Trophoblast cell (in vitro differentiated cells and primary cell): ENCODE results near the gene KCND2.

Source experiments
- DNase-seq, 2 donors: peaks; one replicate each; pipeline ENCODE4 v3.0.0-alpha.2; 2016
- H2AFZ ChIP-seq: 2 replicates; pipeline ENCODE4 v1.6.1; 2013; ENCODE audit warnings: low read length, moderate library complexity, mild to moderate bottlenecking; ENCODE audit not compliant: insufficient read depth, poor library complexity
- H2AK5ac ChIP-seq: 2 replicates; pipeline ENCODE4 v1.6.1; 2013; ENCODE audit warnings: mild to moderate bottlenecking, low read length
- H2BK120ac ChIP-seq: 2 replicates; pipeline ENCODE4 v1.6.1; 2013; ENCODE audit warnings: low read length, mild to moderate bottlenecking, moderate library complexity; ENCODE audit not compliant: insufficient read depth, poor library complexity
- H2BK12ac ChIP-seq: 2 replicates; pipeline ENCODE4 v1.6.1; 2013; ENCODE audit warnings: mild to moderate bottlenecking, low read length, moderate library complexity
- H2BK5ac ChIP-seq: 2 replicates; pipeline ENCODE4 v1.6.1; 2013; ENCODE audit warnings: low read length, low read depth, moderate library complexity, mild to moderate bottlenecking; ENCODE audit not compliant: poor library complexity
- H3K14ac ChIP-seq: 2 replicates; pipeline ENCODE4 v1.6.1; 2013; ENCODE audit warnings: mild to moderate bottlenecking, low read length
- H3K18ac ChIP-seq: 2 replicates; pipeline ENCODE4 v1.6.1; 2013; ENCODE audit warnings: mild to moderate bottlenecking, low read length
- H3K23ac ChIP-seq: 2 replicates; pipeline ENCODE4 v1.6.1; 2013; ENCODE audit warnings: low read length
- H3K27ac ChIP-seq: 2 replicates; pipeline ENCODE4 v1.5.1; 2013; ENCODE audit warnings: low read depth, mild to moderate bottlenecking, inconsistent platforms, low read length, moderate library complexity
- H3K27me3 ChIP-seq: 2 replicates; pipeline ENCODE4 v1.6.1; 2013; ENCODE audit warnings: inconsistent platforms, mild to moderate bottlenecking, low read length, moderate library complexity; ENCODE audit not compliant: insufficient read depth
- H3K36me3 ChIP-seq, 2 experiments: 1 replicate in 1 of 2; 2 replicates in 1 of 2; pipeline ENCODE4 v1.6.1; 2013; ENCODE audit warnings: low read length in 2 of 2, mild to moderate bottlenecking in 2 of 2, moderate library complexity in 1 of 2; ENCODE audit not compliant: insufficient read depth in 2 of 2, control insufficient read depth in 1 of 2
- H3K4ac ChIP-seq: 2 replicates; pipeline ENCODE4 v1.6.1; 2013; ENCODE audit warnings: low read depth, mild to moderate bottlenecking, low read length, moderate library complexity
- H3K4me1 ChIP-seq, 2 experiments: 1 replicate in 1 of 2; 2 replicates in 1 of 2; pipeline ENCODE4 v1.6.1; 2013; ENCODE audit warnings: low read length in 2 of 2, mild to moderate bottlenecking in 2 of 2, moderate library complexity in 1 of 2; ENCODE audit not compliant: insufficient read depth in 2 of 2, control insufficient read depth in 1 of 2
- H3K4me2 ChIP-seq: 2 replicates; pipeline ENCODE4 v1.6.1; 2013; ENCODE audit warnings: inconsistent platforms, mild to moderate bottlenecking, low read length, moderate library complexity
- H3K4me3 ChIP-seq: 2 replicates; pipeline ENCODE4 v1.5.1; 2013; ENCODE audit warnings: mild to moderate bottlenecking, low read depth, low read length, inconsistent platforms
- H3K79me1 ChIP-seq: one replicate; pipeline ENCODE4 v1.6.1; 2013; ENCODE audit warnings: low read length
- H3K79me2 ChIP-seq: 2 replicates; pipeline ENCODE4 v1.6.1; 2013; ENCODE audit warnings: low read length, mild to moderate bottlenecking; ENCODE audit not compliant: control insufficient read depth, insufficient read depth, poor library complexity
- H3K9ac ChIP-seq: 2 replicates; pipeline ENCODE4 v1.6.1; 2013; ENCODE audit warnings: mild to moderate bottlenecking, low read length
- H3K9me3 ChIP-seq: 2 replicates; pipeline ENCODE4 v1.6.1; 2013; ENCODE audit warnings: low read depth, mild to moderate bottlenecking, control low read depth, inconsistent platforms, low read length; ENCODE audit not compliant: insufficient read depth
- H4K12ac ChIP-seq: 2 replicates; pipeline ENCODE4 v1.6.1; 2013; ENCODE audit warnings: low read depth, mild to moderate bottlenecking, low read length, moderate library complexity
- H4K8ac ChIP-seq: 2 replicates; pipeline ENCODE4 v1.6.1; 2013; ENCODE audit warnings: low read depth, mild to moderate bottlenecking, low read length, moderate library complexity
- H4K91ac ChIP-seq: one replicate; pipeline ENCODE4 v1.6.1; 2013; ENCODE audit warnings: low read depth, mild to moderate bottlenecking, low read length, moderate library complexity
- WGBS: extraction: QIAGEN DNeasy Blood & Tissue Kit; methylation state at CpG from one replicate; pipeline ENCODE4 v1.1.7; 2013; ENCODE audit warnings: missing lambda C conversion rate; ENCODE audit not compliant: insufficient read length, insufficient coverage; ENCODE audit errors: extremely low coverage; 5-methylcytosine and 5-hydroxymethylcytosine counted together

The KCND2 gene

GRCh38 chr7:120278773-120279172 lies 5.8 kb downstream of the KCND2 start:
- no peak overlapping the region for H2BK12ac ChIP-seq
- H3K18ac ChIP-seq, result no peak overlapping the region
- no peak for DNase-seq
- H3K27ac ChIP-seq, result no peak overlapping the region
- no CpG with 5 or more reads among the region's 3 CpGs for WGBS
- no peak overlapping the region for H3K4me3 ChIP-seq
- H3K23ac ChIP-seq, result no peak overlapping the region
- H3K4ac ChIP-seq, result no peak overlapping the region
- peaks cover 0 to 1% of the 10 kb centered on the region in 2 experiments for H3K4me1 ChIP-seq
- H3K9ac ChIP-seq, result no peak overlapping the region
- H2BK5ac ChIP-seq, result no peak overlapping the region
- H4K91ac ChIP-seq, result no peak overlapping the region
- H3K4me2 ChIP-seq, result no peak overlapping the region
- peaks cover 3% of the 10 kb centered on the region for H3K27me3 ChIP-seq
- H2AFZ ChIP-seq, result no peak overlapping the region
- no peak overlapping the region for H2BK120ac ChIP-seq
- H3K79me1 ChIP-seq, result no peaks in the 10 kb centered on the region
- H3K79me2 ChIP-seq, result no peaks in the 10 kb centered on the region
- H3K9me3 ChIP-seq, result peaks cover 5% of the 10 kb centered on the region
- H2AK5ac ChIP-seq, result no peak overlapping the region
- H4K8ac ChIP-seq, result no peak overlapping the region
- no peak overlapping the region for H3K14ac ChIP-seq
- H3K36me3 ChIP-seq, result no peaks in the 10 kb centered on the region
- no peak overlapping the region for H4K12ac ChIP-seq

- Histone ChIP-seq H3K14ac (no peak overlapping the region), H3K4me3 (no peak overlapping the region), H3K79me2 (no peaks in the 10 kb centered on the region), H2AK5ac (no peak overlapping the region), H3K23ac (no peak overlapping the region), H2AFZ (no peak overlapping the region), H4K12ac (no peak overlapping the region), H3K36me3 (no peaks in the 10 kb centered on the region), H3K27ac (no peak overlapping the region), H3K4ac (no peak overlapping the region), H4K91ac (no peak overlapping the region), H3K4me1 (no peaks in the 10 kb centered on the region), H3K9ac (no peak overlapping the region), H2BK120ac (no peak overlapping the region), H3K18ac (no peak overlapping the region), H3K9me3 (no peaks in the 10 kb centered on the region), H3K27me3 (no peaks in the 10 kb centered on the region), H4K8ac (no peak overlapping the region), H3K4me2 (no peak overlapping the region), H2BK5ac (no peak overlapping the region), H3K79me1 (no peaks in the 10 kb centered on the region), H2BK12ac (no peak overlapping the region)
- DNase-seq, result no peak
- no CpG with 5 or more reads among the region's 3 CpGs for WGBS
These were observed 7.8 kb downstream of the KCND2 start for GRCh38 chr7:120280743-120281142.

GRCh38 chr7:120293027-120293426 lies 20.1 kb downstream of the KCND2 start:
- H3K79me2 ChIP-seq, result no peaks in the 10 kb centered on the region
- no peak overlapping the region for H3K27ac ChIP-seq
- no peaks in the 10 kb centered on the region for H3K27me3 ChIP-seq
- H2BK12ac ChIP-seq, result no peak overlapping the region
- no peak overlapping the region for H3K18ac ChIP-seq
- no peak overlapping the region for H3K9ac ChIP-seq
- H2BK120ac ChIP-seq, result no peak overlapping the region
- H3K79me1 ChIP-seq, result no peaks in the 10 kb centered on the region
- H4K12ac ChIP-seq, result no peak overlapping the region
- H4K8ac ChIP-seq, result no peak overlapping the region
- H3K4ac ChIP-seq, result no peak overlapping the region
- no peak overlapping the region for H2BK5ac ChIP-seq
- no peaks in the 10 kb centered on the region for H3K9me3 ChIP-seq
- no peak overlapping the region for H2AK5ac ChIP-seq
- H3K4me2 ChIP-seq, result no peak overlapping the region
- no peaks in the 10 kb centered on the region for H3K4me1 ChIP-seq
- H2AFZ ChIP-seq, result no peak overlapping the region
- no peaks in the 10 kb centered on the region for H3K36me3 ChIP-seq
- H3K23ac ChIP-seq, result no peak overlapping the region
- H3K14ac ChIP-seq, result no peak overlapping the region
- DNase-seq, result no peak
- H3K4me3 ChIP-seq, result no peak overlapping the region
- no peak overlapping the region for H4K91ac ChIP-seq

- WGBS, result no CpG with 5 or more reads among the region's 7 CpGs
- Histone ChIP-seq H3K4me2 (no peak overlapping the region), H3K9ac (no peak overlapping the region), H3K4me1 (no peaks in the 10 kb centered on the region), H2BK5ac (no peak overlapping the region), H3K4ac (no peak overlapping the region), H3K79me1 (no peaks in the 10 kb centered on the region), H2AFZ (no peak overlapping the region), H4K91ac (no peak overlapping the region), H3K79me2 (no peaks in the 10 kb centered on the region), H4K12ac (no peak overlapping the region), H4K8ac (no peak overlapping the region), H3K18ac (no peak overlapping the region), H2BK120ac (no peak overlapping the region), H3K4me3 (peak overlapping the region; percentile 50), H3K23ac (no peak overlapping the region), H2AK5ac (no peak overlapping the region), H2BK12ac (no peak overlapping the region), H3K9me3 (no peaks in the 10 kb centered on the region), H3K14ac (no peak overlapping the region), H3K27ac (no peak overlapping the region), H3K36me3 (no peaks in the 10 kb centered on the region), H3K27me3 (no peaks in the 10 kb centered on the region)
- no peak for DNase-seq
These were observed 29.2 kb downstream of the KCND2 start for GRCh38 chr7:120302190-120302589.

GRCh38 chr7:120303105-120303504 lies 30.1 kb downstream of the KCND2 start:
- Histone ChIP-seq H2AFZ (no peak overlapping the region), H4K91ac (no peak overlapping the region), H3K79me1 (no peaks in the 10 kb centered on the region), H3K4me1 (no peaks in the 10 kb centered on the region), H2BK5ac (no peak overlapping the region), H3K36me3 (no peaks in the 10 kb centered on the region), H3K4me3 (no peak overlapping the region), H3K27me3 (no peaks in the 10 kb centered on the region), H3K23ac (no peak overlapping the region), H2BK12ac (no peak overlapping the region), H3K9me3 (no peaks in the 10 kb centered on the region), H2BK120ac (no peak overlapping the region), H3K4me2 (no peak overlapping the region), H3K4ac (no peak overlapping the region), H3K18ac (no peak overlapping the region), H3K14ac (no peak overlapping the region), H4K12ac (no peak overlapping the region), H4K8ac (no peak overlapping the region), H2AK5ac (no peak overlapping the region), H3K9ac (no peak overlapping the region), H3K27ac (no peak overlapping the region), H3K79me2 (no peaks in the 10 kb centered on the region)
- no peak for DNase-seq
